Inferior parietal cortex (tissue), 1 donor: ENCODE results near the gene EMC8.

ENCODE experiments used
- DNase-seq: peaks from one replicate; pipeline ENCODE4 v3.0.0-alpha.2; 2016; ENCODE audit errors: extremely low spot score

EMC8 gene

GRCh38 chr16:85755929-85756768 is 43.2 kb downstream of the EMC8 start:
- DNase-seq = no peak

DNA sequence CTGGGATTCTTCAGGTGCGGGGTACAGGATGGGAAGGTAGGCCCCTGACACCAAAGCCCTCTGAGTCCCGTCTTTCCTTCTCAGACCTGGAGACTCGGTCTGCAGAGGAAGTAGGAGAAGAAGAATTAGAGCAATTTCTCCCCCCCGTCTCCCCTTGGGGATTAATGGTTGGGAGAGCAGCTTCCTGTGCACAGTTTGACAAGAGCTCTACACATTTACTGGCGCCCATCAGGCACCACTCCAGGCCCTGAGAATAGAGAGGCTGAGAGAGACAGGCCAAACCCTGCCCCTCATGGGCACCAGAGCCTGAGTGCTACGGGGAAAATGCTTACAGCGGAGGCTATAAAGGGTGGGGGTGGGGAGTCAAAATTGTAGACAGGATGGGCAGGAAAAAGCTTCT is 44.9 kb downstream of the EMC8 start:
- no peak for DNase-seq

DNA sequence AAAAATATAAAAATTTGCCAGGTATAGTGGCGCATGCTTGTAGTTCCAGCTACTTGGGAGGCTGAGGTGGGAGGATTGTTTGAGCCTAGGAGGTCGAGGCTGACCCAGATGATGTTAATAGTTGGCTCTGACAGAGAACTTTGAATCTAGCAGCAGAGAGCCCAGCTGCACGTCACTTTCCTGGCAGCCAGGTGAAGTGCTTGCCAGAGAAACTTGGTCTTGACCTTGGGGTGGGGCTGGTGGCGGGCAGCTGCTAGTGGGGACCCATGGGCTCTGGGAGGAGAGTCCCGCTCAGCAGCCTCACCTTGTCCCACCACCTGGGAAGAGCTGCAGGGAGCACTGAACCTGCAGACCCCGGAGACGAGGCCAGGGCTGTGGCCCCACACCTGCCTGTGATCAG is 45.4 kb downstream of the EMC8 start:
- DNase-seq = no peak

- no peak for DNase-seq
Measured at GRCh38 chr16:85753559-85753958, 45.8 kb downstream of the EMC8 start.

DNA sequence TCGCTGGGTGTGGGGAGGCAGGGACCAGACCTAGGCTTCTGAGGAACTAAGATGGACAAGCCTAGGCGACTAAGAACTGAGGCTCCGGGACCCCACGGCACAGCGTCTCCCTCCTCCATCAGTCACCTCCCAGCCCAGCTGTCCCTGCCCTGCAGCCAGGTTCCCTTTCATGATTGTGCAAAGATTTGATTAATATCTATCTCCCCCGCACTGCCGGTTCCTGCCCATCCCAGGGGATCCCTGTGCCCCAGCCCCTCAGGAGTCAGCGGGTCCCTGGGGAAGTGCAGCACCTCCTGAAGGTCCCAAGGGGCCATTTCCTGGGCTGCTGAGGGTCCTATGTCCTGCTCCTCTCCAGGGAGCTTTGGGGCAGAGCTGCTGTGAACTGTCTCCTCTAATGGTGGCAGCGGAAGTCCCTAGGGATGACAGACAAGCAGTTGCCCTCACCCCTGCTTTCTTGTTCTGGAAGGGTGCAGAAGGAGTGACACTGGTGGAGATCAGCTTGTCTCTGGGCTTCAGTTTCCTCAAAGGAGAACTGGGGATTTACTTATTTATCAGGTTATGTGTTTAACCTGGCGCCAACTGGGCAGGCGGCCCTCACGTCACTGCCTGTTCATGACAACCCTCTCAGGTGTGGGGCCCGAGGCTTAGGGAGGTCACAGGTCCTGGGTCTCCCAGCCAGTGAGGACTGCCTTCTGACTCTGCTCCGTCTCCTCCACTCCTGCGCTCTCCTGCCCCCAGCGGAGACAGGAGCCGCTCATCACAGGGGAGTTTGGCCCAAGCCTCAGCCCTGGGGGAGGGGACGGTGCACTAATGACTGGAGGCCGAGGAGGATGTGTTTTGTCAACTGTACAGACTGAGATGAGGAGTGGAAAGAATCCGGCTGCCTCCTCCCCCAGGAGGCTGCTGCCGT is 46.6 kb downstream of the EMC8 start:
- DNase-seq = no peak

DNA sequence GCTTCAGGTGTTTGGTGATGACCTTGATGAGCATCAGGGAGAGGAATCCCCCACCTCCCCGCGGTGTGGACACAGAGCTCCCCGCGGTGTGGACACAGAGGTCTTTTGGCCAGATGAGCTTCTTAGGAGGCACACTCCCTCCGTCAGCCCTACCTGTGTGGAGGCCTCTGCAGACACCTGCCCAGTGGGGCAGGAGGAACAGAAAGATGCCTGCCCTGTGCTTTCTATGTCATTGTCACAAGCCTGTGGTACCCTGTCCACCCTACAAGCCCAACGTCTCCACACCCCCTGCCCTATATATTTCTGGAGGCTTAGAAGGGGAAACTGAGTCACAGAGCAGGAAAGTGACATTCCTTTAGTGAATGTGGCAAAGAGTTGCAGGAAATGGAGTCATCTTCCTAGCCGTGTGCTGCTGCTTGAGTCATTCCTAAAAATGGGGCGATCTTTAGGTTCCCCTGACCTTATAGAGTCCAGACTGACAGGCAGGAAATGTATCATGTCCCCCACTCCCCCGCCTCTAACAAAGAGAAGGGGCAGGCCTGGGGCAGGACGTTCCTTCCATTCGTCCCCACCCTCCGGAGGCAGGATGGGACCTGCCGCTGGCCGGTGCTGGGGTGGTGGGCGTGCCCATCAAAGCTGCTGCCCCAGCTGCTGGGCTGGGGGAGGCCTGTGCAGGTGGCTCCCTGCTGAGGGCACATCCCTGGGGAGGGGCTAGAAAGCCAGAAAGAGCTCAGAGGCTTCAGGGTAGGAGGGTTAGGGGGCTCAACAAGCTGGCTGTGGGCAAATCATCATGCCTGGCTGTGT is 47.4 kb downstream of the EMC8 start:
- DNase-seq = no peak

GRCh38 chr16:85750827-85751697 is 48.3 kb downstream of the EMC8 start, which contains the start of gene C16orf74:
Gene C16orf74 (minus strand): TSS chr16:85751096. CDS start chr16:85735217, 15,879 bp downstream.
- DNase-seq = no peak

GRCh38 chr16:85750146-85750826 is 49.1 kb downstream of the EMC8 start:
- DNase-seq = no peak

DNA sequence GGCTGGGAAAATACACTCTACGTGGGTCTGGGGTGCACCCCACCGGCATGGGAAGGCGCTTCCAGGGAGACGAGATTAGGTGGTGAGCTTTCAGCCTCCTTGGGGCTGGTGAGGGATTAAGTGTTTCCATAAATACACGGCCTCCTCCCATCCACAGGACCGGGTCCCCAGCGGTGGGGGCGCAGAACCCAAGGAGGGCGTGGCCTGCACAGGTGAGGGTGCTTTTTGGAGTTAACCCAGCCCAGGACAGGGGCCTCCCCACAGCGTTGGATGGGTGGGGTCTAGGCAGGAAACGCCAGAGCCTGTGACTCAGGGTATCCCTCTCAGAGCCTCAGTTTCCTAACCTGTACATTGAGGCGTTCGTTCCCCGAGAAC is 49.6 kb downstream of the EMC8 start:
- no peak for DNase-seq

GRCh38 chr16:85746460-85747215 is 52.7 kb downstream of the EMC8 start:
- DNase-seq = no peak

DNA sequence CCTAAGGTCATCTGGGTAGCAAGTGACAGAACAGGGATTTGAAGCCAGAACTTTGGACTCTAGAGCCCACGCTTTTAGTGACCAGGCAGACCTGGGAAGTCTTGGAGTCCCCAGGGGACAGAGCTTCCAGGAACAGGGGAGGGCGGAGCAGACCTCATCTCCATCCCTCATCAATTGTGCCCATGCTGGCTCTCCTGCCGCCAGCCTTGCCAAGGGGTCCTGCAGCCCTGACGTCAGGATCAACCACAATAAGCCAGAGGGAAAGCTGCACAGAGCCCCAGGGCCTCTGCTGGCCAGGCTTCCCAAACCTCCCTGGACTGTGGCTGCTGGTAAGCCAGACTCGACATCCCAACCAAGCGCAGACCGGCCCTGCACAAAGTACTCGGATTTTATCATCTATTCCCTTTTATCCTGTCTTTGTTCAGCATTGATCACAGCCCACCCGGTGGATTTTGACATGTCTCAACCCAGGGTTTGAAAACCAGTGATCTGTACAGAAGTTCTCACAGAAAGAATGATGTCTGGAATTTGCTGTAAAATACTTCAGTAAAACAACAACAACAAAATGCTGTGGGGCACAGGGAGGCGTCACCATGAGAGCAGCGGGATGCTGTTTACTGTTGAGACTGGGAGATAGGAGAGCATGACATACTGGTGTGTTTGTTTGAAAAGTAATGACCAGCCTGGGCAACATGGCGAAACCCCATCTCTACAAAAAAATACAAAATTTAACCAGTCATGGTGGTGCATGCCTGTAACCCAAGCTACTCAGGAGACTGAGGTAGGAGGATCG is 60.2 kb downstream of the EMC8 start:
- no peak for DNase-seq

GRCh38 chr16:85736921-85737320 is 62.4 kb downstream of the EMC8 start:
- no peak for DNase-seq

GRCh38 chr16:85735946-85736345 is 63.4 kb downstream of the EMC8 start:
- no peak for DNase-seq

- no peak for DNase-seq
Measured at GRCh38 chr16:85735225-85735635, 64.1 kb downstream of the EMC8 start.

GRCh38 chr16:85734311-85735017 is 64.9 kb downstream of the EMC8 start:
- DNase-seq = no peak

GRCh38 chr16:85733839-85734170 is 65.5 kb downstream of the EMC8 start:
- DNase-seq = no peak

DNA sequence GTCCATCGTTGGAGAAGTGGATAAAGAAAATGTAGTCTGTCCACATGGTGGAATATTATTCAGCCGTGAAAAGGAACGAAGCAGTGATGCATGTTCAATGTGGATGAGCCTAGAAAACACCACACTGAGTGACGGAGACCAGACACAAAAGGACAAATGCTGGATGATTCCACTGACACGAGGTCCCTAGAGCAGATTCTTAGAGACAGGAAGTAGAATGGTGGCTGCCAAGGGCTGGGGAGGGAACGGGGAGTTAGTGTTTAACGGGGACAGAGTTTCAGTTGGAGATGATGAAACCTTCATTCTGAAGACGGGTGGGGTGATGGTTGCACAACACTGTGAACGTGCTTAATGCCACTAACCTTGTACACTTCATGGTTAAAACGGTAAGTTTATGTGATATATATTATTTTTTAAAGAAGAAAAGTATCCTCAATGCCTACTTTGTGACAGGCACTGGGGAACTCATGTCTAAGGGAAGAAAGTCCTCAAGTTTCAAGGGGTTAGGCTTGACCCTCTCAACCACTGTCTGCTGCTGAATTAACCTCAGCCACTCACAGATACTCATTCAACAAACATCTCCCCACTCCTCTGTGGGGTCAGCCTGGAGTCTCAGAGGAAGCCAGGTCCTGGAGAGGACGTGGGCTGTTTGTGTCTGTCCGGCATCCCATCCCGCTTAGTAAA is 66.0 kb downstream of the EMC8 start:
- no peak for DNase-seq

- DNase-seq = no peak
Measured at GRCh38 chr16:85731179-85731578, 68.2 kb downstream of the EMC8 start.
